Kidney capillary endothelial cell (primary cell): ENCODE data around the gene LGALS9.
A peak's percentile ranks its signal among the peaks of the same experiment; 100 is the strongest.
"Not testable (repeated sequence)": the region's sequence is repeated elsewhere in the genome, so short reads cannot be mapped to it uniquely, and the experiment has no call there.

ENCODE experiments used
- DNase-seq: peaks from one replicate; pipeline ENCODE4 v3.0.0-alpha.2; 2018; ENCODE audit warnings: low spot score

The LGALS9 gene

DNA sequence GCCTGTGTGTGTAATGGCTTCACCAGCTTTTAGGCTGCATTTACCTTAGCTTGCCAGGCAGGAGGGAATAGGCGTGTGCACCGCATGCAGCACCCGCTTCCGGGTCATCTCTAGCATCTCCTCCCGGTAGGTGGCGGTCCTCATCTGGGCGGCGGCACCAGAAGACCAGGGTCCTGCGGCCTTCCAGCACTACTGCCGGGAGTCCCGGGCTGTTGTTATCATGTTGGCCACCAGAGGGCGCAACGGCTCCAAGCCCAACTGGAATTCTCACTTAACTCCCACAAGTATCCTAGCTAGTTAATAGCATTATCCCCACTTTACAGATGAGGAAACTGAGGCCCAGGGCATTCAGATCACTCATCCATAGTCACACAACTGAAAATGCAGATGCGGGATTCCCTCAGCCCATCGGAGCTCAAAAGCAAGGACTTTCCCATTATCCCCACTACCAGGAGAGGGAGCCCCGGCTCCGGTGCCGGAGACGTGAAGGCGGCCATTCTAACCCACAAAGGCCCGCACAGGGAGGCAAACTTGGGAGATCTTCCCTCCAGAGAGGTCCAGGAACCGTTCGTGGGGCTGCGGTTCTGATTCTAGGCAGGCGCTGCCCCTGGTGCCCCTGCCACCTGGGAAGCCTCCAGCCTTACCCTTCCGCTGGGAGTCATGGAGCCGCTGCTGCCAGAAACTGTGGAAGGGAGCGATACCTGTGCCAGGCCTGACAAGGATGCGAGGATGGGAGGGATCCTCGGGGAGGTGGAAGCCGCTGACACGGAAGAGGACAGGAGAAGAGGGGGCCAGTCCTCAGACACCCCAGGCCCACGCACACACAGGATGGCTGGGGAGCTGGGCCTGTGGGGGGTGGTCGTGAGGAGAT lies 23.9 kb downstream of the LGALS9 start:
- DNase-seq, result peak; percentile 55

DNA sequence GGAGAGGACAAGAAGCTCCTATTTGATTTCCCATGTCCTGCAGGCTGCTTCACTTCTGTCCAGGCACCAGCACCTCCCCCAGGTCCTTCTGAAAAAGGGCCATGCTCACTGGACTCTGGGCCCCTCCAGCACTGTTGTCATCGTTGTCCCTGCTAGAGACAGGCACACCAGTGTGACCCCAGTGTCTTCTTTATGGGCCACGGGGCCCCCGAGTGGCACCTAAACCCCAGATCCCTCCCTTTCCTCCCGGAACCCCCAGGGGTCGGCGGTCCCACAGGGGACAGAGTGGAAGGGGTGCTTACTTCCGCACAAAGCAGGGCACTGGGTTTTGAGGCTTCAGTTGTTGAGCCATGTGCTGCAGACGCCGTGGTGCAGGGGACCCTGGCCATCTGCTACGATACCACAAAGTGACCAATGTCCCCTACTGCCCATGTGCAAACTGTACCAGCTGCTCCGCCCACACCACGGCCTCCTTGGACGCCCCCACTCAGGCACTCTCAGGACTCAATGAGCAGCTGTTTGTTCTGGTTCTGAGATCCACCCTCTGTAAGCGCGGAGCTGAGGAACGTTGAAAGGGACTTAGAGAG lies 24.6 kb downstream of the LGALS9 start:
- DNase-seq, result not testable (repeated sequence)

- not testable (repeated sequence) for DNase-seq
Measured at GRCh38 chr17:27656620-27657019, 25.6 kb downstream of the LGALS9 start.

DNA sequence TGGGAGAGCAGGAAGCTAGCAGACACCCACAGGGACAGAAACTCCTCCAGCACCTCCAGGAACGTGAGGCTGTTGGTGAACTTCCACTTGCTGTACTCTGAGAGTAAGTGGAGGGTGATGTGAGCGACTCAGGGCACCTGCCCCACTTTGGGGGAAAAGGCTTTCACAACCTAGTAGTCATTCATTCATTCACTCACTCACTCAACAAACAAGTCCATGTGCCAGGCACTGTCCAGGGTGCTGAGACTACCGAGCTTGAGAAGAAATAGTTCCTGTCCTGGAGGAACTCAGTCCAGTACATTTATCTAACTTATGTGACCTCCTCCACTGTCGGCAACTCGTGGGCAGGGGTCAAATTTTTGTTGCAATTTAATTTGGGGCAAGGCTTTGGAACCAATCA lies 26.6 kb downstream of the LGALS9 start:
- peak; percentile 1 for DNase-seq

- DNase-seq, result no peak
Measured at GRCh38 chr17:27659683-27660082, 28.7 kb downstream of the LGALS9 start.

DNA sequence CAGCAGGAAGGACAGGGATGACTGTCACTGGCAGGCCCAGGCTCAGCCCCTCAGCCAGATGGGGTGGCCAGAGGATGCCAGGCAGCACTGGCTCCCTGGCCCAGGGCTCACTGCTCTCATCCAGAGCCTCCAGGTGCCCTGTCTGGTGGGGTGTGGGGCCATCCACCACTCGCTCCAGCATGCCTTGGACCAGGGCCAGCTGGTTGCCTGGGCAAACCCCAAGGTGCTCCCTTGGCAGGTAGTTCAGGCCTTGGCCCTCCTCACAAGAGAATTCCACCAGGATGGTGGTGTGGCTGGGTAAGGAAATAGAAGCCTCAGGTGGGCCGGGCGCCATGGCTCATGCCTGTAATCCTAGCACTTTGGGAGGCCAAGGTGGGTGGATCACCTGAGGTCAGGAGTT lies 29.4 kb downstream of the LGALS9 start:
- no peak for DNase-seq

GRCh38 chr17:27663936-27664605 lies 33.1 kb downstream of the LGALS9 start:
- DNase-seq, result no peak

GRCh38 chr17:27664606-27664965 lies 33.6 kb downstream of the LGALS9 start:
- DNase-seq, result no peak

GRCh38 chr17:27665549-27665948 lies 34.6 kb downstream of the LGALS9 start:
- DNase-seq, result no peak

- not testable (repeated sequence) for DNase-seq
Measured at GRCh38 chr17:27666270-27666669, 35.3 kb downstream of the LGALS9 start.

DNA sequence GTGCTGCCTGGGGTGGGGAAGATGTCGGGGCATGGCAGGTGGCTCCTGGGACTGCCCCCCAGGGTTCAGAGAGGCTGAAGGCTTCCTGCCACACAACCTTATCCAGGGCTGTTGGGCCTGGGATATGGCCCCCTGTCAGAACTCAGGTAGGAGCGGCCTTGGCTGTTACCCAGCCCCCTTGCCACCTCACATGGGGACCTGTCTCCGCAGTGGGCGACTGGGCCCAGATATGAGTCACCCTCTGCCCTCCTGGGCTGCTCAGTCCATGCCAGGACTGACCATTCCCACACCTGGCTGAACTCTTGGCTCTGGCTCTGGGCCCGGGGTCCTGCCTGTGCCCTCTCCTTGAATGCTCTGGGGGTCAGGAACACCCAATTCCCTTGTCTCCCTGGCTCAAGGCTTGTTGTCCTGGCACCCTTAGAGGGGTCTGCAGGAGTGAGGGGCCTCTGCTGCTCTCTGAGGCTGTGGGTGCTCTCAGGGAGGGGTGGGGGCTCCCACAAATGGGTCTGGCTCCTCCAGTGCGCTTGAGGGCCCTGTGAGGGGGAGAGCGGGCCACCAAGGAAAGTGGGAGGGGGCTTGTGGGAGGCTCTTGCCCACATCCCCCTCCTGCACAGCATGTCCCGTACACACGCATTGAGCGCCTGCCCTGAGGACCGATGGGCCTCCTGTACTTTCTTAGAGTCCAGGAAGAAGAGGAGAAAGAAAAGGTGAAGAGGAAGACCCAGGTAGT lies 36.0 kb downstream of the LGALS9 start:
- no peak for DNase-seq

DNA sequence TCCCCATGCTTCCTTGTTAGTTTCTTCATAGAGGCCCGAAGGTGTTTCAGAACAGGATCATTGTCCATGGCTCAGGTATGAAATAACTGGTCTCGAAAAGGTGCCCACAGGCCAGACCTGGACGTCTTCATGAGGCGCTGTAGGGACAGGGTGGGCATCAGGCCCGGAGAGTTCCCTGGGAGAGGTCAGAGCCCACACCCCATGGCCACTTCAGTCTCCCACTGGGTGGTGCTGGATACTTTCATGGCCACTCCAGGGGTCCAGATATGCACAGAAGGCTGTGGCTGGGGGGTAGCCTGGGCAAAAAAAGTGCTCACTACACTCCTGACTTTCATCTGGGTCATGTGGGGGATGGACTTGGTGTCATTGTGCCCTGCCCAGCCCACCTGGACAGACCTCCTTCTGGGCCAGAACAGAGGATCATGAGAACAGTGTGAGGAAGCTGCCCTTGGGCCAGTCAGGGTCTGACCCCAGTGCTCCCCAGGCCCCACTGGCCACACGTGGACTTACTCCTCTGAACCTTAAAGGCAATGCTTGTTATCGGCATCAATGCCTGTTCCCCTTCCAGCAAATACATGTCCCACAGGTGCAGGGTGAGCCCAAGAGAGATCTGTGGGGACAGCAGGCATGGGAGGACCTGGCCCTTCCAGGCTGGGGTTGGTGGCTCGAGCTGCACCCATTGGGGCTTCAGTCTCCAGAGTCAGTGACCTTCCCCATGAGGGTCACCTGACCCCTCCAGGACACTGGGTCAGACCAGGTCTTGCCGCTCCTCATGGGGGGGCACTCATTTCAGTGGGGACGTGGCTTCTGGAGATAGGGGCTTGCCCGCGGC lies 36.9 kb downstream of the LGALS9 start:
- no peak for DNase-seq

GRCh38 chr17:27668488-27668823 lies 37.5 kb downstream of the LGALS9 start:
- DNase-seq, result no peak

- DNase-seq, result no peak
Measured at GRCh38 chr17:27669136-27669535, 38.1 kb downstream of the LGALS9 start.

DNA sequence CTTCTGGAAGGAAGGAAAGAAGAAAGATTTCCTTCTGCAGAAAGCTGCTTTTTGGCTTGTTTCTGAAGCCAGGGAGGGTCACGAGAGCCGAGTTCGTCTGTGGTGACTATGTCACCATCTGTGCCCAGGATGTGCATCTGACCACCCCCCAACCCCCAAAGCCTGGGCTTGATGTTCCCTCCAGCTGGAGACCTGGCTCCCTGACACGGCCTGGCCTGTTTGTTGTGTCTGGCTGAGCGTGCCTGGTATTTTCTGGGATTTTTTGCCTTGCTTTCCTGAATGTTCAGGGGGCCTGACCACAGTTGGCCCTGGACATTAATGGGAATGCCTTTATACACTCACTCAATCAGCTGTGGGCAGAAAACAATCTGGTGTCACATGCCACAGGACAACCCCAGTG lies 38.9 kb downstream of the LGALS9 start:
- DNase-seq, result no peak

GRCh38 chr17:27670791-27671590 lies 40.0 kb downstream of the LGALS9 start:
- no peak for DNase-seq

DNA sequence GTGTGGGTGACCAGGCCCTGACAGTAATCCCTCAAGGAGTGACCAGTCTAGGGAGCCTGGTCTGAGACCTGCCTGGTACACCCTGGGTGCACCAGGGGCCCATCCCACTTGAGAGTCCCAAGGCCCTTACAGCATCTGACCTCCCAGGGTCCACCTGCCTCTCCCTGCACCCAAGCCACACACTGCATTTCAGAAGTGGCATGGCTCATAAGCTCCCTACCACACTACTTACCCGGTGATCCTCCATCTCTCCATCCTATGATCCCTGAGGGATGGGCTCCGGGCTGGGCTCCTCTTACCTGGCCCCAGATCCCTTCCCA lies 40.6 kb downstream of the LGALS9 start:
- DNase-seq, result no peak

- not testable (repeated sequence) for DNase-seq
Measured at GRCh38 chr17:27671977-27672480, 41.0 kb downstream of the LGALS9 start.

- DNase-seq, result no peak
Measured at GRCh38 chr17:27674335-27674734, 43.3 kb downstream of the LGALS9 start.

DNA sequence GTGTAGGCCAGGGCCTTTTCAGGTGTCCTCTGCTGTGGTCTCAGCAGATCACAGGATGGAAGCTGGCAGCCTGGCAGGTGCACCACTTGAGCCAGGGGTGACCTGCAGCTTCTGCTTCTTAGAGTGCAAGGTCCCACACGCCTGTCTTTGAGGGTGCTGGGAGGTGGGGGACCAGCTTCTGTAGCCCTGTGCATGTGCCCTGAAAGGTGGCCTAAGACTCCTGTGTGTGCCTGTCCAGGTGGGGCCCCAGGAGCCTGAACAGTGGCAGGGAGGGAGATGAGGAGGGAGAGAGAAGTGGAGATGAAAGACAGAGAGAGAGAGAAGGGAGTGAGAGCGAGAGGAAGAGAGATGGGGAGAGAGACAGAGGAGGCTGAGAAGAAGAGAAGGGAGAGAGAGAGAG lies 46.2 kb downstream of the LGALS9 start:
- no peak for DNase-seq

- DNase-seq, result not testable (repeated sequence)
Measured at GRCh38 chr17:27686322-27686721, 55.3 kb downstream of the LGALS9 start.
